ENCODE measurements around the gene FANCF. TPM values are rescaled to one million over a fixed set of nuclear protein-coding genes. Genes with fewer than 3 reads are reported as not detected.

FANCF gene
- total RNA-seq, 1 donor from 2014 or later, result 3.4 TPM

DNA sequence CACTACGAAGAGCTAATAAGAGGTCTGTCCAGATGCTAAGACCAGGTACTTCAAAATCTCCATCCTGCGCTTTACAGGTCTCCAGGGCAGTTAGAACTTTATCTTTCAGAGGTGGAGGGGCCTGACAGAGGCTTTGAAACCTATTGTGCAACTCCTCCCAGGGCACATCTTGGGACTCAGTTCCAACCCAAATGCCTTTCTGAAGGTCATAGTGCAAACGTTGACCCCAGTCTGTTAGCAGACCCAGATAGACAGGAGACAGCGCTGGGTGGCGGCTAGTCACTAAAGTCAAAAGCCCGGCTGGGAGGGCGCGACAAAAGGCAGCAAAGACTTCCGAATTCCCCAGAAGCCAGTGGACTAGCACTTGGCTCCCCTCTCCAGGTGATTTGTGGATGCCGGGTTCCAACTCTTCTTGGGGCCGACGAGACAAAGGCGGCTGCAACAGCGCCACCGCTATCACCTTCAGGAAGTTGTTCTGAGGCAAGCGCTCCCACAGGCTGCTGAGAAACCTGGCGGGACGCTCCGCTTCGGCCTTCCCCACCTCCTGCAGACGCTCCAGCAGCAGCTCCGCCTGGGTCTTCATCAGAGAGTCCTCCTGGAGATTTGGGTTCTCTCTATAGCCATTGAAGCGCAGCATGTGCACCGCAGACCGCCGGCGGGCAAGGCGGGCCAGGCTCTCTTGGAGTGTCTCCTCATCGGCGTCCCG lies 728 bp downstream of the FANCF start:
- peak overlapping the region; percentile 79 for H3K27ac ChIP-seq
- intact Hi-C loops (cut with DNase I), result no loop called here

DNA sequence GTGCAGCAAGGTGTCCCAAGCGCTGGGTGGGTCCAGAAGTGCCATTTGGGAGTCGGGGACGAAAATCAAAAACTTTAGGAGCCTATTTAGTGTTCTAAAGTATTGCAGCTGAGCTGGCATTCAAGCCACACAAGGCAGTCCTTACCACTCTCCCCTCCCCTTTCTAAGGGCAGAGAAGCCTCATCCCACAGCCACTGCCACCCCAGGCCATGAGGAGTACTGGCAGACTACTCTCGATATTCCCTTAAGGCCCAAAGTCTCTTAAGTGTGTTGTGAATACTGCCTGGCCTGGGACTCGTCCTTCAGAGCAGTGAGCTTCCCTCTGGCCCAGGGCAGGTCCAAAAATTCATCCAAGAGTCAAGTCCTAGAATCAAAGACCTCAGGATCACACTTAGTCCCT lies 7.8 kb downstream of the FANCF start:
- no peak for DNase-seq (ENCODE audit: extremely low spot score in 2 of 2)
- H3K27ac ChIP-seq, result no peak overlapping the region
- H3K27me3 ChIP-seq, result no peaks in the 10 kb centered on the region
- intact Hi-C loops (cut with DNase I), result no loop called here
- no peaks in the 10 kb centered on the region for H3K9me3 ChIP-seq
- no peaks in the 10 kb centered on the region for H3K36me3 ChIP-seq
- TF ChIP-seq POLR2A (IDR thresholded peaks at IDR 0.05), result no peak
- TF ChIP-seq, protein P1, sequence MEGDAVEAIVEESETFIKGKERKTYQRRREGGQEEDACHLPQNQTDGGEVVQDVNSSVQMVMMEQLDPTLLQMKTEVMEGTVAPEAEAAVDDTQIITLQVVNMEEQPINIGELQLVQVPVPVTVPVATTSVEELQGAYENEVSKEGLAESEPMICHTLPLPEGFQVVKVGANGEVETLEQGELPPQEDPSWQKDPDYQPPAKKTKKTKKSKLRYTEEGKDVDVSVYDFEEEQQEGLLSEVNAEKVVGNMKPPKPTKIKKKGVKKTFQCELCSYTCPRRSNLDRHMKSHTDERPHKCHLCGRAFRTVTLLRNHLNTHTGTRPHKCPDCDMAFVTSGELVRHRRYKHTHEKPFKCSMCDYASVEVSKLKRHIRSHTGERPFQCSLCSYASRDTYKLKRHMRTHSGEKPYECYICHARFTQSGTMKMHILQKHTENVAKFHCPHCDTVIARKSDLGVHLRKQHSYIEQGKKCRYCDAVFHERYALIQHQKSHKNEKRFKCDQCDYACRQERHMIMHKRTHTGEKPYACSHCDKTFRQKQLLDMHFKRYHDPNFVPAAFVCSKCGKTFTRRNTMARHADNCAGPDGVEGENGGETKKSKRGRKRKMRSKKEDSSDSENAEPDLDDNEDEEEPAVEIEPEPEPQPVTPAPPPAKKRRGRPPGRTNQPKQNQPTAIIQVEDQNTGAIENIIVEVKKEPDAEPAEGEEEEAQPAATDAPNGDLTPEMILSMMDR (IDR thresholded peaks at IDR 0.05), result no peak
- TF ChIP-seq POLR2AphosphoS5 (IDR thresholded peaks at IDR 0.05; ENCODE audit: insufficient read depth in 1 of 2, low read depth in 1 of 2), result no peak
- no peaks in the 10 kb centered on the region for H3K4me1 ChIP-seq
- H3K4me3 ChIP-seq, result no peak overlapping the region

More for the DNA sequence above, 728 bp downstream of the FANCF start:
- no peak for TF ChIP-seq POLR2A (IDR thresholded peaks at IDR 0.05)
- TF ChIP-seq, protein P1 (IDR thresholded peaks at IDR 0.05), result peak in 1 of 3 experiments; percentile 49
- Histone ChIP-seq H3K36me3 (no peaks in the 10 kb centered on the region), H3K9me3 (no peaks in the 10 kb centered on the region), H3K4me3 (peak overlapping the region; percentile 75 to 86), H3K4me1 (peaks cover 18% of the 10 kb centered on the region), H3K27me3 (no peaks in the 10 kb centered on the region)
- peak in 1 of 2 donors; percentile 94 for DNase-seq (ENCODE audit: extremely low spot score in 2 of 2)

DNA sequence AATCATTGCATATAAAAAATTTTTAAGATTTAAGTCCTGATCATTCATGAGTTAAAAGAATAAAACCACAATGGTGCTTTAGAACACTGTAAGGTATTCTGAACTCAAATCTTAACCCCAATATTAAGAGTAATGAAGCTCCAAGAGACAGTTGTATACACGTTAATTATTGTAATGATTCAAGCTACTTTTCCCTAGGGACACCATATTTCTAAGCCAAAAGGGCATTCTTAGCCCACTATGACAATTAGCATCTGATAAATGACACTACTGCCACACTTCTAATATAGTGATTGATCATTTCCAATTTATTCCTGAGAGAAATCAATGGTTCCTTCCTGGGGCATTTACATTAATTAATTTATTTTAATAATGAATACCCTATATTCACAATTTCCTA lies 21.7 kb downstream of the FANCF start:
- no peaks in the 10 kb centered on the region for H3K36me3 ChIP-seq
- DNase-seq (ENCODE audit: extremely low spot score in 2 of 2), result no peak
- H3K4me3 ChIP-seq, result no peak overlapping the region
- no peaks in the 10 kb centered on the region for H3K27me3 ChIP-seq
- no peaks in the 10 kb centered on the region for H3K9me3 ChIP-seq
- intact Hi-C loops (cut with DNase I), result no loop called here
- no peak overlapping the region for H3K27ac ChIP-seq
- H3K4me1 ChIP-seq, result no peaks in the 10 kb centered on the region
- TF ChIP-seq POLR2A (IDR thresholded peaks at IDR 0.05) (no peak), POLR2AphosphoS5 (IDR thresholded peaks at IDR 0.05; ENCODE audit: insufficient read depth in 1 of 2, low read depth in 1 of 2) (no peak)
- TF ChIP-seq, protein P1 (IDR thresholded peaks at IDR 0.05), result no peak

DNA sequence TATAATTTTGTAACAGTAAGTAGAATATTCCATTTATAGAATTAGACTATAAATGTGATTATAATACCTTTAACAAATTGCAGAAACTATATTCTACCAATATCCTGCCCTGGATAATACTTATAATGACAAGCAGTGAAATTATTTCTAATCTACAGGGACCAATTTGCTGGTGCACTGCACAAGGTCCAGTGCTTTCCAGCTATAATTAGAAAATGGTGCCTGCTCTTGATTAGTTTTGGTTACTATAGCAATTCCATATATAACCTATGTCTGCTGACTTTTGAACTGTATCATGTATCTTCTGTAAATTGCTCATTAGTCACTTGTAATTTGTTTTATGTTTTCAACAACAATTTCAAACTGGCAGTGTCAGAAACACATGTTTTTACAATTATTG lies 23.1 kb downstream of the FANCF start:
- H3K36me3 ChIP-seq, result no peaks in the 10 kb centered on the region
- intact Hi-C loops (cut with DNase I), result no loop called here

DNA sequence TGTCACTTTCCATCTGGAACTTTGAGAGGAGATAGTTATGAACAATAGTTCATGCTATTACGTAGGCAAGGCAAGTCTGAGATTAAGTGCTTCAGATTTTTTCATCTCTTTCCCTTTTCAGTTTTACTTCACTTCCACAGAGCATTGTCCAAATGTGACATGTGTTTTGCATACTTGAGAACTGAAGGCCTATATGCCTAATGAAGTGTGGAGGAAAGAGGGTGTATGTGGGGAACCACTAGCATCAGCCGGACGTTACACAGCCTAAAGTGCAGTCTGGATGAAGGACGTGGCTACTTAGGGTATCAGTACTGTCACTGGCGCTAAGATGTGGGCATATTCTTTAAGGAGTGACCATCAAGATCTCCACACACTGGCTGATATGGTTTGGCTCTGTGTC lies 26.2 kb downstream of the FANCF start:
- intact Hi-C loops (cut with DNase I), result no loop called here
- no peak overlapping the region for H3K4me3 ChIP-seq
- no peaks in the 10 kb centered on the region for H3K9me3 ChIP-seq
- DNase-seq (ENCODE audit: extremely low spot score in 2 of 2), result no peak
- H3K4me1 ChIP-seq, result no peaks in the 10 kb centered on the region
- no peaks in the 10 kb centered on the region for H3K27me3 ChIP-seq
- TF ChIP-seq POLR2AphosphoS5 (IDR thresholded peaks at IDR 0.05; ENCODE audit: insufficient read depth in 1 of 2, low read depth in 1 of 2), result no peak
- no peak for TF ChIP-seq POLR2A (IDR thresholded peaks at IDR 0.05)
- TF ChIP-seq, protein P1 (IDR thresholded peaks at IDR 0.05), result no peak
- H3K36me3 ChIP-seq, result no peaks in the 10 kb centered on the region
- H3K27ac ChIP-seq, result no peak overlapping the region

More for the DNA sequence above, 23.1 kb downstream of the FANCF start:
- no peak overlapping the region for H3K27ac ChIP-seq
- no peak overlapping the region for H3K4me3 ChIP-seq
- TF ChIP-seq, protein P1 (IDR thresholded peaks at IDR 0.05), result no peak
- no peak for TF ChIP-seq POLR2AphosphoS5 (IDR thresholded peaks at IDR 0.05; ENCODE audit: insufficient read depth in 1 of 2, low read depth in 1 of 2)
- TF ChIP-seq POLR2A (IDR thresholded peaks at IDR 0.05), result no peak
- no peaks in the 10 kb centered on the region for H3K9me3 ChIP-seq
- no peaks in the 10 kb centered on the region for H3K4me1 ChIP-seq
- no peak for DNase-seq (ENCODE audit: extremely low spot score in 2 of 2)
- no peaks in the 10 kb centered on the region for H3K27me3 ChIP-seq
